Stimulated activated CD4-positive, alpha-beta T cell treated with anti-CD3 and anti-CD28 coated beads, Interleukin-1b, Interleukin-23, amount 100 ng/mL, for 24 hours (primary cell): ENCODE data around the gene OR4Q2.
"Not testable (repeated sequence)": the region's sequence is repeated elsewhere in the genome, so short reads cannot be mapped to it uniquely, and the experiment has no call there.

Experiments used
- DNase-seq, 4 experiments: peaks; one replicate each; pipeline ENCODE4 v3.0.0-alpha.2; 2020; ENCODE audit warnings: low read depth in 4 of 4, low spot score in 1 of 4

The OR4Q2 gene

DNA sequence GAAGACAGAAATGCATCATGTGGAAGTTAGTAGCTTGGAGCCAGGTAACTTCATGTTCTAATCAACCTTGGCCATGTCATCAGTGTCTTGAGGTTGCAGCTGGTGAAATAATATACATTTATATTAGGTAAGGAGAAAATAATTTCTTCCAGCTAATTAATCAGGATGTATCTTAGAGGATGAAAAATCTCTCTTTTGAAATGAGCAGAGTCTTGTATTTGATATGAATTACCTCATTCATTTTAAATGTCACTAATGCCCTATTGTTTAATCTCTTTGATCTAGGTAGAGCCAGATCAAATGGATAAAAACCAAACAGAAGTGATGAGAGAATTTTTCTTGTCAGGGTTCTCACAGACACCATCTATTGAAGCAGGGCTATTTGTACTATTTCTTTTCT lies at the start of gene OR4Q2:
TSS of gene OR4Q2 (plus strand) at position 301 of the 400 bp plus-strand sequence.
- no peak for DNase-seq

DNA sequence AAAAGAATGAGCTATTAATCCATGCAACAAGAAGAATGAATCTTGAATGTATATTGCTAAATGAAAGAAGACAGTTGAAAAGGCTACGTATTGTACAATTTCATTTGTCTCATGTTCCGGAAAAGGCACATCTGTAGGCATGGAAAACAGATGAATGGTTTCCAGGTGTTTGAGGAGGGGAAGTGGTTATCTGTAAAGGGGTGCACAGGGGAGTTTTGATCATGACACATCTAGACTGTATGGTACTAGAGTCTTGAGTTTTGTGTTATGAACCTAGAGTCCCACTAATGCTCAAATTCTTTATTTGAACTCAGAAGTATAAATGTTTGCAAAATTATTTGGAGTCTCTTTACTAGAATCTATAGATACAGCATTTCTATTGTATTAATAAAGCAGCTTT lies 32.2 kb upstream of the OR4Q2 start:
- DNase-seq, result not testable (repeated sequence)

DNA sequence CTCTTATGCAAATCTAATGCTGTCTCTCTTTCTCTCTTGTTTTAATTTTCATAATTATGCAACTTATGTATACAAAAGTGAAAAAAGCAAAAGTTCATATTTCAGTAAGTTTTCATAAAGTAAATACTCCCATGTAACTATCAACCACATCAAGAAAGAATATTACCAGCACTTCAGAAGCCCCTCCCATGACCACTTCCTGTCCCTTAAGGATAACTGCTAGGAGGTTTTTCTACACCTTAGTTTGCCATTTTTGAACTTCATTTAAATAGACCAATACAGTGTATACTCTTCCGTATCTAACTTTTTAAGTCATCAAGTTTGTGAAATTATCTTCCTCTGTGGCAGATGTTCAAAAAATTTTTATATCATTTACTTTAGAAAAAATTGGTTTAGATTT lies 27.1 kb upstream of the OR4Q2 start:
- DNase-seq, result no peak

DNA sequence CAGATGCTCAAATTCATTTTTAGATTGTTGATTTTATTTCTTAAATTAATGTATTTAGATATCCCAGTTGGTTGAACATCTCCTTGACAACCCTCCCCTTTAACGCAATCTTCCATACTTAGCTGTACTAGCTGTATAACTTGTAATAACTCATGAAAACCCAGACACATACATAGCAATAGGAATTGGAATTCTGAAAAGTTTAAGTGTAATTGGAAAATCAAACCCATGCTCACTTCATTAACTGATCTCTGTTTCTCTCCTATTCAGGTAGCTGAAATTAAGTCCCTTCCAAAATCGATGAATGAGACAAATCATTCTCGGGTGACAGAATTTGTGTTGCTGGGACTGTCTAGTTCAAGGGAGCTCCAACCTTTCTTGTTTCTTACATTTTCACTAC lies 26.7 kb upstream of the OR4Q2 start, which contains the start of gene OR4K15:
TSS of gene OR4K15 (plus strand) at position 301 of the 400 bp plus-strand sequence. CDS start at position 301, 0 bp downstream.
- DNase-seq, result no peak

DNA sequence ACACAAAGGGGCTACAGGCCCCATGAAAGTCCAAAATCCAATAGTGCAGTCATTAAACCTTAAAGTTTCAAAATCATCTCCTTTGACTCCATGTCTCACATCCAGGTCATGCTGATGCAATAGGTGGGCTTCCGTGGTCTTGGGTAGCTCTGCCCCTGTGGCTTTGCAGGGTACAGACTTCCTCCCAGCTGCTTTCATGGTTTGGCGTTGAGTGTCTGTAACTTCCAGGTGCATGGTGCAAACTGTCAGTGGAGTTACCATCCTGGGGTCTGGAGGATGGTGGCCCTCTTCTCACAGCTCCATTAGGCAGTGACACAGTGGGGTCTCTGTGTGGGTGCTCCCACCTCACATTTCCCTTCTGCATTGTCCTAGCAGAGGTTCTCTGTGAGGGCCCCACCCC lies 8.5 kb upstream of the OR4Q2 start:
- DNase-seq, result no peak

DNA sequence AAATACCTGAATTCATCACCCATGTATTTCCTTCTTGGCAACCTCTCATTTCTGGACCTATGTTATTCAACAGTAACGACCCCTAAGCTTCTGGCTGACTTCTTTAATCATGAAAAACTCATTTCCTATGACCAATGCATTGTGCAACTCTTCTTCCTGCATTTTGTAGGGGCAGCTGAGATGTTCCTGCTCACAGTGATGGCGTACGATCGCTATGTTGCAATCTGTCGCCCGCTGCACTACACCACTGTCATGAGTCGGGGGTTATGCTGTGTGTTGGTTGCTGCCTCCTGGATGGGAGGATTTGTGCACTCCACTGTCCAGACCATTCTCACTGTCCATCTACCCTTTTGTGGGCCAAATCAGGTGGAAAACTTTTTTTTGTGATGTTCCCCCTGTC lies 356 bp downstream of the OR4Q2 start:
- no peak for DNase-seq

DNA sequence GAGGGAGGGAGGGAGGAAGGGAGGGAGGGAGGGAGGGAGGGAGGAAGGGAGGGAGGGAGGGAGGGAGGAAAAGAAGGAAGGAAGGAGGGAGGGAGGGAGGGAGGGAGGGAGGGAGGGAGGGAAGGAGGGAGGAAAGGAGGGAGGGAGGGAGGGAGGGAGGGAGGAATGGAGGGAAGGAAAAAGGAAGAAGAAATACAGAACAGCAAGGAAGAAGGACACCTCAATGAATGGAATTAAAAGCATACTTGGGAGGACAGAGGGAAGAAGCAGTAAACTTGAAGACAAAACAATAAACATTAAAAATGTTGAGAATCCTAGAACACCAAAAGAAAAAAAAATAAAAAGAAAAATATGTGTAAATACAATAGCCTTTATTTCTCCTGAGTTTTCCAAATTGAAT lies 6.2 kb downstream of the OR4Q2 start:
- DNase-seq, result no peak

DNA sequence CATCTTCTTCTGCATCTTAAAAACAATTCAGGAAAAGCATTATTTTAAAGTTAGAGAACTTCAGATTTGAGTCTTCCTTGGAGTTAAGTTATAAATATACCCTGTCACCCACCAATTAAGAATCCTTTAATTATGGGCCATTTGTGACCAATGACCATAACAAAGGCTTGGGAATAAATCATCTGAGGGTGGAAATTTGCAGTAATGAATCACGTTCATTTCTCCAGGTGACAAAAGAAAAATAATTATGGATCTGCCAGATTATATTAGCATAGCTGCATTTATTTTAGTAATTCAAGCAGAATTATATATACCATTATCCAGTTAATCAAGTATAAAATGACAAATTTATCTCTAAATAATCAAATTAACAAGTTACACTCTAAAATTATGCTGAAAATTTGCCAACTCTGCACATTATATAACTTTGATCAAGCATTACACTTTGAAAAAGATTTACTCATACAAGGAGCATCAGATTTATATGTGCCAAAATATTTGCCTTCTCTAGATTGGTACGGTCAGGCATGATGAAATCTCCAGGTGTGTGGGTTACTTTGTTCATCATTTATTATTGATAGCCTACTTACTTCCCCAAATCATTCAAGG lies 17.4 kb downstream of the OR4Q2 start, which contains the start of gene OR4K14:
TSS of gene OR4K14 (minus strand) at position 51 of the 609 bp plus-strand sequence. CDS start 4,114 bp downstream, outside the sequence.
- no peak for DNase-seq

DNA sequence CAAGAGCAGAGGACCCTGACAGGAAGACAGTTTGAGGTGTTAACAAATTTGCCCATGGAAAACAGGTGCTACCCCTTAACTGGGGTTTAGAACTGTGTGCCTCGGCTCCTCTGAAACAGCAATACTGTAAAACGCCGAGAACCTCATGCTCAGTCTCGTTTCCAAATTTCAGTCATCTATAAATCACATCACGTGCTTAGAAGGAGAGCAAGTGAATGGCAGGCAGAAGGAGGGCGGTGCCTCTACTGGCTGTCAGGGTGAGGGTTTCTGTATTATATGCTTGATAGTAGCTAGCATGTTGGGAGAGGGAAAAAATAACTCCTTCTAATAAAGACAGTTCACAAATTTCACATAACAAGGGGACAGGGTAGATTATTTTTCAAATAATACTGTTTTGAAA lies 29.1 kb downstream of the OR4Q2 start:
- DNase-seq, result no peak

DNA sequence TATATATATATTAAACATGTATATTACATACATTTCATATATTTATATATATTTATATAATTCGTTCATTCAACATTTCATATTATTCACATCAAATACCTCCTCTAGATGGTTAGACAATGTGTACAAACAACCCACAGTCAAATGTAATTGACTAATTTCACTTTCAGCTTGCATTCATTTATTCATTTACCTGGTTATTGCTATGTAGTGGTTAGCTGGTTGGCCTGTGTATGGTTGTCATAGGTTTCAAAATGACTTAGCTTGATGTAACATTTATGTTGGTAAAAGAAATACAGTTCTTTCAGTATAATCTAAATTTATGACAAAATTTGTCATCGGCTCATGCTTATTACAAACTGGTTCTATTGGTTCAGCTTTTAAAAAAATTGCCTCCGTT lies 33.5 kb downstream of the OR4Q2 start:
- DNase-seq, result no peak

DNA sequence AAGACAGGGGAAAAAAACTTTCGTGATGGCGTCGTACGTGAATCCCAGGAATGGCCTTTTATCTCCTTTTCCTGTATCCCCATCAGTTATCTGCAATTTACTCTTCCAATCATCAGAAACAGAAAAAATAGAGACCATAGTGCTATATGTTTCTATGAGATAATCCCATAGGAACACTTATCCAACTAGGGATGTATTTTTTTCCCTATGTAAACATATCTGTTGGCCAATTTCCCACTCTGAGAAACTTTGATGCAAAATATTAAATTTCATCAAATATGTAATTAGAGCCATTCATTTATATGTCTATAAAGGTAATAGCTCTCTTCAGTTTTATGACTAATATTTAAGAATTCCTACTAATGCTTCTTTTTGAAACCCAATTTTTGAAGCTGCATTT lies 34.0 kb downstream of the OR4Q2 start, which contains the start of gene OR4K13:
TSS of gene OR4K13 (minus strand) at position 101 of the 400 bp plus-strand sequence. CDS start 1,280 bp downstream, outside the sequence.
- DNase-seq, result no peak

DNA sequence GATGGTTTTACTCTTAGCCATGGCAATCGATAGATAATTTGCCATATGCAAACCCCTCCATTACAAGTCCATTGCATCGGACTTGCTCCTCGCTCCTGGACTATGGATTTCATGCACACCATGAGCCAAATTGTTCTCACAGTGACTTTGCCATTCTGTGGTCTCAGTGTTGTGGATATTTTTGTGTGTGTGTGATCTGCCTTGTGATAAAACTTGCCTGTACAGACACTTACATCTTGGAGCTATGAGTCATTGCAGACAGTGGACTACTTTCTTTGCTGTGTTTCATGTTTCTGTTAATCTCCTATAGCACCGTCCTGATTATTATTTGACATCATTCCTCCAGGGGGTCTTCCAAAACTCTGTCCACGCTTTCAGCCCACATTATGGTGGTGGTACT lies 42.3 kb downstream of the OR4Q2 start:
- DNase-seq, result no peak

DNA sequence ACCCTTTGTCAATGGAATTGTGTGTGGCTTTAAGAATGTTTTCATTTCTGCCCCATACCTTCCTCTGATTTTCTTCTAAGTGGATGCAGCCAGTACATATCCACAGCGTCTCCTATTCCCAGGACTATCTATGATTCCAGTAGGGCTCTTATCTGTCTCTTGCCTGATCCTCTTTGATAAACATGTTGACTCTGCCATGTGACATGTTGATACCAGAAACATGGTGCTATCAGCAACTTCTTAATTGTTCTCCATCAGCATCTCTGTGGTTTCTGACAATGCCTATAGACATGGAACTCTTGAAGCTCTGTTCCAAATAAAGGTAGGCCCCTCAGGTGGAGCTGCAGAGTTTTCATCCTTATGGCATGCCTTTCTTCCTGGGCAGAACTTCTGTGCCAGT lies 46.2 kb downstream of the OR4Q2 start:
- DNase-seq, result no peak
